K562 (cell line): Measurements from ENCODE around the gene STYX. TPM values are rescaled to one million over a fixed set of nuclear protein-coding genes. Genes with fewer than 3 reads are reported as not detected.

Experiments used
- BDP1 ChIP-seq: IDR thresholded peaks from 3 replicates; pipeline ENCODE4 v1.6.1; 2011; ENCODE audit not compliant: insufficient read length, insufficient read depth
- CBX2 ChIP-seq: fragments of 200-600 bp; sonication (generic); IDR thresholded peaks from one replicate; pipeline ENCODE4 v1.6.1; 2012; ENCODE audit warnings: mild to moderate bottlenecking, low read length, inconsistent platforms; ENCODE audit not compliant: insufficient read depth, poor library complexity, severe bottlenecking
- FOXK2 ChIP-seq, 2 experiments: fragments of 450-650 bp; IDR thresholded peaks in 1 of 2; conservative IDR thresholded peaks in 1 of 2; 2 replicates each; pipeline ENCODE4 v1.6.1; 2016; ENCODE audit warnings: low read depth in 2 of 2, mild to moderate bottlenecking in 1 of 2
- FOXM1 ChIP-seq, 2 experiments: fragments of 450-650 bp in 1 of 2; sonication (generic) in 1 of 2; formaldehyde crosslinking in 1 of 2; IDR thresholded peaks; 2 replicates each; pipeline versions ENCODE4 v1.6.1 to v1.9.0; 2017 to 2022; ENCODE audit warnings: low read depth in 2 of 2, mild to moderate bottlenecking in 2 of 2, missing genetic modification reagents in 1 of 2, moderate library complexity in 1 of 2
- GATA2 ChIP-seq: sonication (generic); formaldehyde crosslinking; IDR thresholded peaks from 2 replicates; pipeline ENCODE4 v1.4.0; 2020; ENCODE audit warnings: mild to moderate bottlenecking, missing genetic modification reagents
- LEF1 ChIP-seq: fragments of 450-650 bp; IDR thresholded peaks from 2 replicates; pipeline ENCODE4 v1.6.1; 2016; ENCODE audit warnings: mild to moderate bottlenecking
- MAZ ChIP-seq, 2 experiments: fragments of 450-650 bp in 1 of 2; sonication (generic) in 1 of 2; formaldehyde crosslinking; IDR thresholded peaks in 1 of 2; conservative IDR thresholded peaks in 1 of 2; 2 replicates each; pipeline versions ENCODE4 v1.4.0 to v1.5.0; 2020; ENCODE audit warnings: mild to moderate bottlenecking in 1 of 2, missing genetic modification reagents in 1 of 2
- MED1 ChIP-seq: sonication (generic); formaldehyde crosslinking; IDR thresholded peaks from 2 replicates; pipeline ENCODE4 v1.8.1; 2023; ENCODE audit warnings: missing genetic modification reagents, borderline replicate concordance
- NR2F6 ChIP-seq: fragments of 450-650 bp; formaldehyde crosslinking; IDR thresholded peaks from 2 replicates; pipeline ENCODE4 v1.4.0; 2020; ENCODE audit warnings: mild to moderate bottlenecking
- PRPF4 ChIP-seq: fragments of 200-400 bp; formaldehyde crosslinking; IDR thresholded peaks from one replicate; pipeline ENCODE4 v1.6.1; 2017; ENCODE audit warnings: low read length, low read depth, mild to moderate bottlenecking; ENCODE audit not compliant: insufficient read depth, poor library complexity, severe bottlenecking
- SMAD3 ChIP-seq: fragments of 450-650 bp; formaldehyde crosslinking; conservative IDR thresholded peaks from 2 replicates; pipeline ENCODE4 v1.4.0; 2020; ENCODE audit warnings: mild to moderate bottlenecking
- SMARCA4 ChIP-seq: fragments of 450-650 bp; IDR thresholded peaks from 2 replicates; pipeline ENCODE4 v1.6.1; 2016
- ZBTB43 ChIP-seq: sonication (generic); formaldehyde crosslinking; IDR thresholded peaks from 2 replicates; pipeline ENCODE4 v1.8.0; 2023; ENCODE audit warnings: mild to moderate bottlenecking, missing genetic modification reagents
- ZNF436 ChIP-seq: fragments of 250-450, 450-650 bp; sonication (Bioruptor Pico); formaldehyde crosslinking; IDR thresholded peaks from 2 replicates; pipeline ENCODE4 v1.7.0; 2020; ENCODE audit warnings: mild to moderate bottlenecking
- ZNF780A ChIP-seq: fragments of 250-450 bp; sonication (Bioruptor Pico); IDR thresholded peaks from 2 replicates; pipeline ENCODE4 v1.5.0; 2021; ENCODE audit warnings: mild to moderate bottlenecking
- polyA plus RNA-seq, 8 experiments: library from polyadenylated mRNA; depleted of rRNA in 4 of 8; stranded (reverse) in 5 of 8; unstranded in 3 of 8; fragments of >200 nt; fragmentation: Nextera tagmentation in 2 of 8; fragmentation: Illumina TruSeq in 1 of 8; extraction: Ambion mirVana in 2 of 8; extraction: Trizol in 1 of 8; gene quantifications; 2 replicates each; pipeline versions ENCODE4 v1.2.1 to v1.2.3, GENCODE V29; 2011 to 2014; ENCODE audit warnings: inconsistent platforms in 1 of 8, missing spikeins in 1 of 8
- total RNA-seq, 7 experiments: library from RNA; depleted of rRNA in 6 of 7; stranded (reverse); fragments of >200 nt in 6 of 7; fragmentation: Illumina TruSeq in 2 of 7; extraction: Trizol in 2 of 7; gene quantifications; 2 replicates each; pipeline versions ENCODE4 v1.2.1 to v1.2.3, GENCODE V29; 2011 to 2021; ENCODE audit warnings: low replicate concordance in 1 of 7
- TF ChIP-seq, protein P1 (sequence below): fragments of 450-650 bp; IDR thresholded peaks from 2 replicates; pipeline ENCODE4 v1.6.1; 2018; ENCODE audit not compliant: partially characterized antibody
- TF ChIP-seq, protein P2 (sequence below): sonication (generic); formaldehyde crosslinking; IDR thresholded peaks from 2 replicates; pipeline ENCODE4 v1.8.1; 2022; ENCODE audit warnings: missing genetic modification reagents
- TF ChIP-seq, protein P3 (sequence below): sonication (generic); formaldehyde crosslinking; IDR thresholded peaks from 2 replicates; pipeline ENCODE4 v1.8.1; 2023; ENCODE audit warnings: mild to moderate bottlenecking, missing genetic modification reagents

Gene STYX
- total and polyA plus RNA-seq, 9 of the 15 experiments (the other 6 are each of a cell fraction or from before 2014, with no cell fraction given) = 5.0 to 15.4 (median 10.6) TPM

- TF ChIP-seq MED1 (CRISPR knock-in tag) (no peak), SMAD3 (CRISPR knock-in tag) (0 out of 2 replicates have a peak, but pooled peaks have one; percentile 6), ZBTB43 (no peak), BDP1 (no peak), FOXM1 (IDR thresholded peaks at IDR 0.05; ENCODE audit: low read depth) (no peak), FOXM1 (CRISPR knock-in tag; IDR thresholded peaks at IDR 0.05; ENCODE audit: low read depth) (no peak), NR2F6 (no peak), GATA2 (CRISPR knock-in tag) (peak; percentile 42), ZNF436 (CRISPR knock-in tag) (no peak), CBX2 (no peak), SMARCA4 (peak; percentile 24; the same call in 1 of the 2 replicates), PRPF4 (no peak), MAZ (CRISPR knock-in tag; conservative IDR thresholded peaks at IDR 0.05 in 1 of 2, IDR thresholded peaks at IDR 0.05 in 1 of 2) (0 out of 4 replicates have a peak, but pooled peaks have one; percentile 29 to 43), ZNF780A (CRISPR knock-in tag) (no peak), LEF1 (no peak), FOXK2 (conservative IDR thresholded peaks at IDR 0.05 in 1 of 2, IDR thresholded peaks at IDR 0.05 in 1 of 2; ENCODE audit: low read depth in 2 of 2) (0 out of 4 replicates have a peak, but pooled peaks of 1 of the 2 experiments have one; percentile 11)
- TF ChIP-seq, protein P1, sequence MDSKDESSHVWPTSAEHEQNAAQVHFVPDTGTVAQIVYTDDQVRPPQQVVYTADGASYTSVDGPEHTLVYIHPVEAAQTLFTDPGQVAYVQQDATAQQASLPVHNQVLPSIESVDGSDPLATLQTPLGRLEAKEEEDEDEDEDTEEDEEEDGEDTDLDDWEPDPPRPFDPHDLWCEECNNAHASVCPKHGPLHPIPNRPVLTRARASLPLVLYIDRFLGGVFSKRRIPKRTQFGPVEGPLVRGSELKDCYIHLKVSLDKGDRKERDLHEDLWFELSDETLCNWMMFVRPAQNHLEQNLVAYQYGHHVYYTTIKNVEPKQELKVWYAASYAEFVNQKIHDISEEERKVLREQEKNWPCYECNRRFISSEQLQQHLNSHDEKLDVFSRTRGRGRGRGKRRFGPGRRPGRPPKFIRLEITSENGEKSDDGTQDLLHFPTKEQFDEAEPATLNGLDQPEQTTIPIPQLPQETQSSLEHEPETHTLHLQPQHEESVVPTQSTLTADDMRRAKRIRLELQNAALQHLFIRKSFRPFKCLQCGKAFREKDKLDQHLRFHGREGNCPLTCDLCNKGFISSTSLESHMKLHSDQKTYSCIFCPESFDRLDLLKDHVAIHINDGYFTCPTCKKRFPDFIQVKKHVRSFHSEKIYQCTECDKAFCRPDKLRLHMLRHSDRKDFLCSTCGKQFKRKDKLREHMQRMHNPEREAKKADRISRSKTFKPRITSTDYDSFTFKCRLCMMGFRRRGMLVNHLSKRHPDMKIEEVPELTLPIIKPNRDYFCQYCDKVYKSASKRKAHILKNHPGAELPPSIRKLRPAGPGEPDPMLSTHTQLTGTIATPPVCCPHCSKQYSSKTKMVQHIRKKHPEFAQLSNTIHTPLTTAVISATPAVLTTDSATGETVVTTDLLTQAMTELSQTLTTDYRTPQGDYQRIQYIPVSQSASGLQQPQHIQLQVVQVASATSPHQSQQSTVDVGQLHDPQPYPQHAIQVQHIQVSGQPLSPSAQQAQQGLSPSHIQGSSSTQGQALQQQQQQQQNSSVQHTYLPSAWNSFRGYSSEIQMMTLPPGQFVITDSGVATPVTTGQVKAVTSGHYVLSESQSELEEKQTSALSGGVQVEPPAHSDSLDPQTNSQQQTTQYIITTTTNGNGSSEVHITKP = peak; percentile 19
- TF ChIP-seq, protein P2, sequence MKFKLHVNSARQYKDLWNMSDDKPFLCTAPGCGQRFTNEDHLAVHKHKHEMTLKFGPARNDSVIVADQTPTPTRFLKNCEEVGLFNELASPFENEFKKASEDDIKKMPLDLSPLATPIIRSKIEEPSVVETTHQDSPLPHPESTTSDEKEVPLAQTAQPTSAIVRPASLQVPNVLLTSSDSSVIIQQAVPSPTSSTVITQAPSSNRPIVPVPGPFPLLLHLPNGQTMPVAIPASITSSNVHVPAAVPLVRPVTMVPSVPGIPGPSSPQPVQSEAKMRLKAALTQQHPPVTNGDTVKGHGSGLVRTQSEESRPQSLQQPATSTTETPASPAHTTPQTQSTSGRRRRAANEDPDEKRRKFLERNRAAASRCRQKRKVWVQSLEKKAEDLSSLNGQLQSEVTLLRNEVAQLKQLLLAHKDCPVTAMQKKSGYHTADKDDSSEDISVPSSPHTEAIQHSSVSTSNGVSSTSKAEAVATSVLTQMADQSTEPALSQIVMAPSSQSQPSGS (CRISPR knock-in tag) = no peak
- TF ChIP-seq, protein P3, sequence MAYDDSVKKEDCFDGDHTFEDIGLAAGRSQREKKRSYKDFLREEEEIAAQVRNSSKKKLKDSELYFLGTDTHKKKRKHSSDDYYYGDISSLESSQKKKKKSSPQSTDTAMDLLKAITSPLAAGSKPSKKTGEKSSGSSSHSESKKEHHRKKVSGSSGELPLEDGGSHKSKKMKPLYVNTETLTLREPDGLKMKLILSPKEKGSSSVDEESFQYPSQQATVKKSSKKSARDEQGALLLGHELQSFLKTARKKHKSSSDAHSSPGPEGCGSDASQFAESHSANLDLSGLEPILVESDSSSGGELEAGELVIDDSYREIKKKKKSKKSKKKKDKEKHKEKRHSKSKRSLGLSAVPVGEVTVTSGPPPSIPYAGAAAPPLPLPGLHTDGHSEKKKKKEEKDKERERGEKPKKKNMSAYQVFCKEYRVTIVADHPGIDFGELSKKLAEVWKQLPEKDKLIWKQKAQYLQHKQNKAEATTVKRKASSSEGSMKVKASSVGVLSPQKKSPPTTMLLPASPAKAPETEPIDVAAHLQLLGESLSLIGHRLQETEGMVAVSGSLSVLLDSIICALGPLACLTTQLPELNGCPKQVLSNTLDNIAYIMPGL (CRISPR knock-in tag) = no peak
Observed at GRCh38 chr14:52706724-52707706, 23.0 kb upstream of the STYX start, which contains the start of gene PSMC6 (continued).
